Suprapubic skin (tissue), 4 donors: ENCODE results near the gene CD151. TPM values are rescaled to one million over a fixed set of nuclear protein-coding genes. Genes with fewer than 3 reads are reported as not detected.

ENCODE experiments used
- DNase-seq, 2 donors: peaks; one replicate each; pipeline ENCODE4 v3.0.0-alpha.2; 2019; ENCODE audit warnings: low spot score in 2 of 2
- H3K27ac ChIP-seq: fragments of 200-600 bp; sonication (generic); one replicate; pipeline ENCODE4 v1.5.1; 2019
- H3K27me3 ChIP-seq: fragments of 200-600 bp; sonication (generic); one replicate; pipeline ENCODE4 v1.5.1; 2019
- H3K36me3 ChIP-seq: fragments of 200-600 bp; sonication (generic); one replicate; pipeline ENCODE4 v1.5.1; 2019
- H3K4me1 ChIP-seq: fragments of 200-600 bp; sonication (generic); one replicate; pipeline ENCODE4 v1.5.1; 2019
- H3K4me3 ChIP-seq: fragments of 200-600 bp; sonication (generic); one replicate; pipeline ENCODE4 v1.5.1; 2019; ENCODE audit warnings: mild to moderate bottlenecking
- H3K9me3 ChIP-seq: fragments of 200-600 bp; sonication (generic); one replicate; pipeline ENCODE4 v1.5.1; 2019
- CTCF ChIP-seq, 2 donors: fragments of 200-600 bp in 1 of 2; fragments of 450-650 bp in 1 of 2; sonication (generic) in 1 of 2; IDR thresholded peaks; one replicate each; pipeline ENCODE4 v1.5.1; 2016 to 2019; ENCODE audit warnings: antibody characterized with exemption in 2 of 2, mild to moderate bottlenecking in 1 of 2, moderate library complexity in 1 of 2
- EP300 ChIP-seq: sonication (generic); formaldehyde crosslinking; IDR thresholded peaks from one replicate; pipeline ENCODE4 v1.6.1; 2017; ENCODE audit warnings: antibody characterized with exemption
- POLR2A ChIP-seq, 2 donors: fragments of 450-650 bp; IDR thresholded peaks; one replicate each; pipeline ENCODE4 v1.6.1; 2017; ENCODE audit warnings: antibody characterized with exemption in 2 of 2, mild to moderate bottlenecking in 2 of 2, moderate library complexity in 2 of 2
- POLR2AphosphoS5 ChIP-seq, 3 donors: sonication (generic); formaldehyde crosslinking; IDR thresholded peaks; one replicate each; pipeline ENCODE4 v1.6.1; 2017; ENCODE audit warnings: antibody characterized with exemption in 3 of 3
- WGBS: methylation state at CpG from one replicate; pipeline ENCODE4 v1.1.5; 2018; 5-methylcytosine and 5-hydroxymethylcytosine counted together
- total RNA-seq, 4 donors: library from RNA; depleted of rRNA; stranded (reverse); fragments of >200 nt; gene quantifications; one replicate each; pipeline ENCODE4 v1.1.0, GENCODE V29; 2016

The CD151 gene
- total RNA-seq, 4 donors from 2014 or later, result 108 to 162 (median 150) TPM

DNA sequence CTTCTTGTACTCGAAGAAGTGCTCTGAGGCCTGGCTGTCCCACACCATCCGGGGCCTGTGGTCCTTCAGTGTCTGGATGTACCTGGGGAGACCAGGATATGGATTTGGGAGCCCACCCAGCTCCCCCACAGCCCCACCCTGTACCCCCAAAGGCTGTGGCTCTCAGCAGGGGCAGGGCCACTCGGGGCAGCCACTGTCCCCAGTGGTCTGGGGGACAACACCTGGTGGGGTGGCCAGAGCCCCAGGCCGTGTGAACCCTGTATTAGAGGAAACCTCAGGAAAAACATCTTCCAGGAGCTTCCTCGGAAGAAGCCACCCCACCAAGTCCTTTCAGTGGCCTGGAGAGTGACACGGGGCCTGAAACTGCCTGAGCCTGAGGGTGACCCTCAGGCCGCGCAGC lies 37.7 kb downstream of the CD151 start:
- Histone ChIP-seq H3K27me3 (no peaks in the 10 kb centered on the region), H3K36me3 (peaks cover 45% of the 10 kb centered on the region), H3K4me1 (no peaks in the 10 kb centered on the region), H3K9me3 (no peaks in the 10 kb centered on the region), H3K27ac (no peak overlapping the region), H3K4me3 (no peak overlapping the region)
- 88% methylated on average over 7 of the region's 8 CpGs for WGBS
- DNase-seq, result no peak
- TF ChIP-seq POLR2AphosphoS5 (IDR thresholded peaks at IDR 0.05) (no peak), EP300 (no peak), POLR2A (IDR thresholded peaks at IDR 0.05) (no peak), CTCF (IDR thresholded peaks at IDR 0.05) (no peak)

- WGBS, result 56% methylated on average over 7 of the region's 9 CpGs
- H3K27me3 ChIP-seq, result no peaks in the 10 kb centered on the region
- H3K36me3 ChIP-seq, result peaks cover 38% of the 10 kb centered on the region
- DNase-seq, result no peak
- H3K4me3 ChIP-seq, result no peak overlapping the region
- H3K27ac ChIP-seq, result no peak overlapping the region
- H3K9me3 ChIP-seq, result no peaks in the 10 kb centered on the region
- H3K4me1 ChIP-seq, result peaks cover 2% of the 10 kb centered on the region
- TF ChIP-seq CTCF (IDR thresholded peaks at IDR 0.05) (no peak), EP300 (no peak), POLR2A (IDR thresholded peaks at IDR 0.05) (no peak), POLR2AphosphoS5 (IDR thresholded peaks at IDR 0.05) (no peak)
Observed at GRCh38 chr11:871472-871871, 38.7 kb downstream of the CD151 start.

DNA sequence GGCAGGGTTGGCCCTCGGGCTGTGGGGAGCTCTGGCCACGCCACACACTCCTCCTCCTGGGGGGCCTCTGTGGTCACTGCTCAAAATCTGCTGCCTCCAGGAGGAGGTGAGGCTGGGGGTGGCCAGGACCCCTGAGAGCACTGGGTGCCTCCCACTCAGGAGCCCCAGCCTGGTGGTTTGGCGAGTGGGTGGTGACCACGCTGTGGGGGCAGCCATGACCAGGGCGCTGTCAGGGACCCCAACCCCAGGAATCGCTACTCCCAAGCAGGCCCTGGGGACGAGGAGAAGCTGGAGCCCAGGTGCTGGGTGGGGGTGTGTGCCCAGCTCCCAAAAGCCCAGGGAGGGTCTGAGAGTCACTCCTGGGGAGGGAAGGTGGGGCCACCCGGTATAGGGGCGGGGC lies 40.0 kb downstream of the CD151 start:
- H3K4me3 ChIP-seq, result no peak overlapping the region
- no peak overlapping the region for H3K27ac ChIP-seq
- DNase-seq, result no peak
- TF ChIP-seq CTCF (IDR thresholded peaks at IDR 0.05) (no peak), POLR2AphosphoS5 (IDR thresholded peaks at IDR 0.05) (no peak), EP300 (no peak), POLR2A (IDR thresholded peaks at IDR 0.05) (no peak)
- no peaks in the 10 kb centered on the region for H3K9me3 ChIP-seq
- H3K36me3 ChIP-seq, result peaks cover 30% of the 10 kb centered on the region
- WGBS, result 91% methylated on average over 6 of the region's 9 CpGs
- no peaks in the 10 kb centered on the region for H3K27me3 ChIP-seq
- peaks cover 8% of the 10 kb centered on the region for H3K4me1 ChIP-seq

DNA sequence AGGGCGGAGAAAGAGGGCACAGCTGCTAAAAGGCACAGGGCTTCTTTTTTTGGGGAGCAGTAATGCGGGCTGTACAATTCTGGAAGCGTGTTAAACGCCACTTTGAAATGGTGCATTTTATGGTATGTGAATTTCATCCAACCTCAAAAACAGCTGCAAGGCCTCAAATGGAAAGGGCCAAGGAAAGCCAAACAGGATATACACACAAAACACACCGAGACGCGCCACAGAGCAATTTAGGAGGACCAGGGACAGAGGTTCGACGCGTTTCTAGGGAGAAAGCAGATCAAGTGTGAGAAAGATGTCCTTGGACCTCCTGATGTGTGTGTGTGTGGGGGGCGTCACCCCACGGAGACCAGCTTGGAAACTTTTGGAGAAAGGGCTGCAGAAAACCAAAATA lies 41.0 kb downstream of the CD151 start:
- H3K27me3 ChIP-seq, result no peaks in the 10 kb centered on the region
- no peak for DNase-seq
- 84% methylated on average over 12 of the region's 12 CpGs for WGBS
- H3K36me3 ChIP-seq, result peaks cover 21% of the 10 kb centered on the region
- peaks cover 8% of the 10 kb centered on the region for H3K4me1 ChIP-seq
- no peak overlapping the region for H3K4me3 ChIP-seq
- no peaks in the 10 kb centered on the region for H3K9me3 ChIP-seq
- TF ChIP-seq EP300 (no peak), CTCF (IDR thresholded peaks at IDR 0.05) (no peak), POLR2A (IDR thresholded peaks at IDR 0.05) (no peak), POLR2AphosphoS5 (IDR thresholded peaks at IDR 0.05) (no peak)
- H3K27ac ChIP-seq, result no peak overlapping the region

DNA sequence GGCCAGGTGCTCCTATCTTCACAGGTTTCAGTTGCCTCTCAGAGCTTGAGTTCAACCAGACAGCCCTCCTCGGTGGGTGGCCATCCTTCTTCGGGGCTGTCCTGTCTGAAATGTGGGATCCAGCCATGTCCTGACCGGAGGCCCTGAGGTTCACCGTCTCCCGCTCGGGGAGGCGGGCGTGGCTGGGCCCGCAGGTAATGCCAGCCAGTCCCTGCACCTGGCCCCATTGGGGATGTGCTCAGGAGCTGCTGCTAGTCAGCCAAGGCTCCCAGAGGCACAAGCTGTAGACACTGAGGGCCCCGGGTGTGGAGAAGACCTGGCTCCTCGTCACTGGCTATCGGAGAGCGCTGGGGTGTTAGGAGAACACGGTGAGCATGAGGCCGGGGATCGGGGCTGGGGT lies 42.5 kb downstream of the CD151 start:
- TF ChIP-seq POLR2A (IDR thresholded peaks at IDR 0.05) (no peak), EP300 (no peak), CTCF (IDR thresholded peaks at IDR 0.05) (no peak), POLR2AphosphoS5 (IDR thresholded peaks at IDR 0.05) (no peak)
- peaks cover 8% of the 10 kb centered on the region for H3K4me1 ChIP-seq
- no peak overlapping the region for H3K27ac ChIP-seq
- WGBS, result 86% methylated on average over 16 of the region's 16 CpGs
- no peaks in the 10 kb centered on the region for H3K27me3 ChIP-seq
- peaks cover 24% of the 10 kb centered on the region for H3K36me3 ChIP-seq
- H3K4me3 ChIP-seq, result no peak overlapping the region
- no peaks in the 10 kb centered on the region for H3K9me3 ChIP-seq
- no peak for DNase-seq
